ENCODE results near the gene EXD3.
"Not testable (repeated sequence)": the region's sequence is repeated elsewhere in the genome, so short reads cannot be mapped to it uniquely, and the experiment has no call there.

The EXD3 gene

GRCh38 chr9:137327641-137328550 is 95.1 kb downstream of the EXD3 start:
- not testable (repeated sequence) for DNase-seq

DNA sequence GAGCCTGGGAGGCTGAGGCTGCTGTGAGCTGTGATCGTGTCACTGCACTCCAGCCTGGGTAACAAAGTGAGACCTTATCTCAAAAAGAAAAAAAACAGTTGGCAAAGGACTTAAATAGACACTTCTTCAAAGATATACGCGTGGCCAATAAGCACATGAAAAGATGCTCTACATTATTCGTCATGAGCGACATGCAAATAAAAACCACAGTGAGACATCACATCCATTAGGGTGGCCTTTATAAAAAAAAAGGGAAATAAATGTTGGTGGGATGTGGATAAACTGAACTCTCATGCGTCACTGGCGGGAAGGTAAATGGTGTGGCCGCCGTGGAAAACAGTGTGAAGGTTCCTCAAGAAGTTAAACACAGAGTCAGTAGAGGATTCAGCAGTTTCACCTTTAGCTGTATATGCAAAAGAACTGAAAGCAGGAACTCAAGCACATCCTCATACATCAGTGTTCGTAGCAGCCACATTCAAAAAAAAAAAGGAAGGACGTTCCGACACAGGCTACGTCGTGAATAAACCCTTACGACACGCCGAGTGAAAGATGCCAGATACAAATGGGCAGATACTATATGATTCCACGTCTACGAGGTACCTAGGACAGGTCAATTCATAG is 96.4 kb downstream of the EXD3 start:
- DNase-seq: no peak

- DNase-seq: no peak
These were observed 97.2 kb downstream of the EXD3 start for GRCh38 chr9:137325799-137326198.

GRCh38 chr9:137325124-137325523 is 97.8 kb downstream of the EXD3 start:
- no peak for DNase-seq

GRCh38 chr9:137323531-137324331 is 99.2 kb downstream of the EXD3 start:
- DNase-seq: no peak

GRCh38 chr9:137321726-137322361 is 101.1 kb downstream of the EXD3 start:
- no peak for DNase-seq

- DNase-seq: no peak
These were observed 102.2 kb downstream of the EXD3 start for GRCh38 chr9:137320555-137321384.

GRCh38 chr9:137319739-137320551 is 103.0 kb downstream of the EXD3 start:
- no peak for DNase-seq

GRCh38 chr9:137319011-137319738 is 103.8 kb downstream of the EXD3 start:
- no peak for DNase-seq

DNA sequence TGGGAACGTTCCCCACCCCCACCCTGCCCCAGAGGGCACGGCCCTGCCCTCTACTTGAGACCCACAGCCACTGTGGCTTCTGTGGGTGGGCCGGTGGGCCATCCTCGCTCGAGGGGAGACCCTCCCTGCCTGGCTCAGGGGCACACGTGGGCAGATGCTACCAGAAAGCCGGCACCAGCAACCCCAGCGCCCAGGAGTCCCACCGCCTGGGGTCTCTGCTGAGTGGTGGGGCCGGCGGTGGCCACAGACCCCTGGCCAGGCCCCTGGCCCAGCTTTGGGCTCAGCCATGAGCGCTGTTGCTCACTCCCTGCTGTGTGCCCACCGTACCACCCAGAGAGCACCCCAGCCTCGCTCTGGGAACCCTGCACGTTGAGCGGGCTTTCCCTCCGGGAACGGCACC is 104.4 kb downstream of the EXD3 start:
- DNase-seq: no peak

- DNase-seq: no peak
These were observed 105.0 kb downstream of the EXD3 start for GRCh38 chr9:137317718-137318511.

DNA sequence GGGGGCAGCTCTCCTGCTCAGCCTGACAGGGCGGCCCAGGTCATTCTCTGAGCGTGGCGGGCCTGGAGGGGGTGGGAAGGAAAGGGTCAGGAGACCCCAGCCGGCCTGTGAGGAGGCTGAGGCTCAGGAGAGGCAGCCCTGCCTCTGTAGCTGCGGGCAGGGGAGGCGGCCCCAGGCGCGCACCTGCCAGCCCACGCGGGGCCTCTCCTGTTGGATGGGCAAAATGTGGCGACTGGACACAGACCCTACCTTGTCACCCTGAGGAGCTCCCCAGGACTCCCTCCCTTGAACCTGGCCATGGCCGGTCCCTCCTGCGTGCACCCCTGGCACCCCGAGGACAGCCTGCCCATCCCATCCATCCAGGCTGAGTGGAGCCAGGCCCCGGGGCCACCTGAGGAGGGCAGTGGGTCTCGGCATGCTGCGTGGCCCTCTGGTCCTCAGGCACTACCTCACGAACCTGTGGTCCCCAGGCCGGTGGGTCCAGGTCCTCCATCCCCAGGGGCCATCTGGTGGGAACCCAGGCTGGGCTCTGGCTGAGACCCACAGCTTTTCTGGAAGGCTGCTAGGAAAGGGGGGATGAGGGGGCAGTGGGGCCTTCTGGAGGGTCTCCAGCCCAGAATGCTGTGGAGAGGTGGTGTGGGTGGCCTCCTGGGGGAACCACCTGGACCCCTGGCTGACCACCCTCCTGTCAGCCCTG is 105.8 kb downstream of the EXD3 start:
- no peak for DNase-seq

- no peak for DNase-seq
These were observed 106.7 kb downstream of the EXD3 start for GRCh38 chr9:137316012-137316981.

GRCh38 chr9:137315581-137316011 is 107.4 kb downstream of the EXD3 start:
- no peak for DNase-seq

GRCh38 chr9:137314561-137315560 is 108.1 kb downstream of the EXD3 start:
- no peak for DNase-seq

GRCh38 chr9:137313956-137314560 is 108.9 kb downstream of the EXD3 start:
- no peak for DNase-seq

All from NCI-H1105 (cell line).